OCI-LY3 (cell line): ENCODE data around the gene STX1B.

Experiments used
- H2AFZ ChIP-seq: fragments of 200-600, 300-600 bp; shearing (Covaris generic); 2 replicates; pipeline ENCODE4 v1.6.0; 2014; ENCODE audit warnings: antibody characterized with exemption, low read depth, low read length
- H3K27ac ChIP-seq: fragments of 200-600, 300-600 bp; sonication (generic); 2 replicates; pipeline ENCODE4 v1.5.1; 2014; ENCODE audit warnings: mild to moderate bottlenecking, low read length, moderate library complexity, mixed read lengths
- H3K27me3 ChIP-seq: fragments of 200-600, 300-600 bp; sonication (generic); 2 replicates; pipeline ENCODE4 v1.6.1; 2014; ENCODE audit warnings: low read depth, low read length, mixed read lengths
- H3K36me3 ChIP-seq: fragments of 200-600, 300-600 bp; sonication (generic); replicated peaks from 2 replicates; pipeline ENCODE3; 2014; ENCODE audit warnings: low read depth, low read length, mixed read lengths
- H3K4me1 ChIP-seq: fragments of 300-600, 200-600 bp; sonication (generic); 2 replicates; pipeline ENCODE4 v1.6.1; 2014; ENCODE audit warnings: low read length, mixed read lengths
- H3K4me2 ChIP-seq: fragments of 200-600, 300-600 bp; sonication (generic); 2 replicates; pipeline ENCODE4 v1.6.1; 2014; ENCODE audit warnings: low read length, mixed read lengths
- H3K4me3 ChIP-seq: fragments of 300-600, 200-600 bp; sonication (generic); 2 replicates; pipeline ENCODE4 v1.5.1; 2014; ENCODE audit warnings: antibody characterized with exemption, mild to moderate bottlenecking, low read length, moderate library complexity
- H3K79me2 ChIP-seq: fragments of 300-600, 200-600 bp; shearing (Covaris generic); 2 replicates; pipeline ENCODE4 v1.6.1; 2014; ENCODE audit warnings: mild to moderate bottlenecking, low read length, mixed read lengths
- H3K9ac ChIP-seq: fragments of 300-600, 200-600 bp; shearing (Covaris generic); 2 replicates; pipeline ENCODE4 v1.6.0; 2014; ENCODE audit warnings: mild to moderate bottlenecking, low read length, moderate library complexity
- H3K9me3 ChIP-seq: fragments of 200-600, 300-600 bp; shearing (Covaris generic); 2 replicates; pipeline ENCODE4 v1.6.1; 2014; ENCODE audit warnings: low read length, mixed read lengths; ENCODE audit not compliant: insufficient read depth
- H4K20me1 ChIP-seq: fragments of 200-600, 300-600 bp; sonication (generic); 2 replicates; pipeline ENCODE4 v1.6.1; 2016; ENCODE audit warnings: low read length, mixed read lengths; ENCODE audit not compliant: insufficient read depth
- EZH2phosphoT487 ChIP-seq: fragments of 200-600 bp; shearing (Covaris generic); IDR thresholded peaks from 2 replicates; pipeline ENCODE4 v1.6.1; 2018; ENCODE audit warnings: antibody characterized with exemption, mixed run types, low read depth
- TF ChIP-seq, protein P1 (sequence below): fragments of 200-600, 300-600 bp; sonication (generic); IDR thresholded peaks from 2 replicates; pipeline ENCODE4 v1.5.1; 2014; ENCODE audit warnings: antibody characterized with exemption, low read length, low read depth

STX1B gene

GRCh38 chr16:30980023-30980371 is 30.4 kb downstream of the STX1B start:
- H3K36me3 ChIP-seq: peaks cover 31% of the 10 kb centered on the region

DNA sequence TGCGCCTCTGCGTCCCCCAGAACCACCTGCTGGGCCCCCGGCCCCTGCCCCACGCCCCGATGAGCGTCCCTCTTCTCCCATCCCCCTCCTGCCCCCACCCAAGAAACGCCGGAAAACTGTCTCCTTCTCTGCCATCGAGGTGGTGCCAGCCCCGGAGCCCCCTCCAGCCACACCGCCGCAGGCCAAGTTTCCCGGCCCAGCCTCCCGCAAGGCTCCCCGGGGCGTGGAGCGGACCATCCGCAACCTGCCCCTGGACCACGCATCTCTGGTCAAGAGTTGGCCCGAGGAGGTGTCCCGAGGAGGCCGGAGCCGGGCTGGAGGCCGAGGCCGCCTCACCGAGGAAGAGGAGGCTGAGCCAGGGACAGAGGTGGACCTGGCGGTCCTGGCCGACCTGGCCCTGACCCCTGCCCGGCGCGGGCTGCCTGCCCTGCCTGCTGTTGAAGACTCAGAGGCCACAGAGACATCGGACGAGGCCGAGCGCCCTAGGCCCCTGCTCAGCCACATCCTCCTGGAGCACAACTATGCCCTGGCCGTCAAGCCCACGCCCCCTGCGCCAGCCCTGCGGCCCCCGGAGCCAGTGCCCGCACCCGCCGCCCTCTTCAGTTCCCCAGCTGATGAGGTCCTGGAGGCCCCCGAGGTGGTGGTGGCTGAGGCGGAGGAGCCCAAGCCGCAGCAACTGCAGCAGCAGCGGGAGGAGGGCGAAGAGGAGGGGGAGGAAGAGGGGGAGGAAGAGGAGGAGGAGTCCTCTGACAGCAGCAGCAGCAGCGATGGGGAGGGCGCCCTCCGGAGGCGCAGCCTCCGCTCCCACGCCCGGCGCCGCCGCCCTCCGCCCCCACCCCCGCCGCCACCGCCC is 31.0 kb downstream of the STX1B start:
- no peak overlapping the region for H2AFZ ChIP-seq
- no peaks in the 10 kb centered on the region for H3K79me2 ChIP-seq
- H3K4me2 ChIP-seq: no peak overlapping the region
- no peak overlapping the region for H3K4me3 ChIP-seq
- peaks cover 30% of the 10 kb centered on the region for H3K36me3 ChIP-seq
- TF ChIP-seq, protein P1, sequence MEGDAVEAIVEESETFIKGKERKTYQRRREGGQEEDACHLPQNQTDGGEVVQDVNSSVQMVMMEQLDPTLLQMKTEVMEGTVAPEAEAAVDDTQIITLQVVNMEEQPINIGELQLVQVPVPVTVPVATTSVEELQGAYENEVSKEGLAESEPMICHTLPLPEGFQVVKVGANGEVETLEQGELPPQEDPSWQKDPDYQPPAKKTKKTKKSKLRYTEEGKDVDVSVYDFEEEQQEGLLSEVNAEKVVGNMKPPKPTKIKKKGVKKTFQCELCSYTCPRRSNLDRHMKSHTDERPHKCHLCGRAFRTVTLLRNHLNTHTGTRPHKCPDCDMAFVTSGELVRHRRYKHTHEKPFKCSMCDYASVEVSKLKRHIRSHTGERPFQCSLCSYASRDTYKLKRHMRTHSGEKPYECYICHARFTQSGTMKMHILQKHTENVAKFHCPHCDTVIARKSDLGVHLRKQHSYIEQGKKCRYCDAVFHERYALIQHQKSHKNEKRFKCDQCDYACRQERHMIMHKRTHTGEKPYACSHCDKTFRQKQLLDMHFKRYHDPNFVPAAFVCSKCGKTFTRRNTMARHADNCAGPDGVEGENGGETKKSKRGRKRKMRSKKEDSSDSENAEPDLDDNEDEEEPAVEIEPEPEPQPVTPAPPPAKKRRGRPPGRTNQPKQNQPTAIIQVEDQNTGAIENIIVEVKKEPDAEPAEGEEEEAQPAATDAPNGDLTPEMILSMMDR: no peak
- H3K9me3 ChIP-seq: no peaks in the 10 kb centered on the region
- H3K9ac ChIP-seq: no peak overlapping the region
- no peaks in the 10 kb centered on the region for H3K27me3 ChIP-seq
- no peaks in the 10 kb centered on the region for H4K20me1 ChIP-seq
- no peaks in the 10 kb centered on the region for H3K4me1 ChIP-seq
- no peak overlapping the region for H3K27ac ChIP-seq

More at GRCh38 chr16:30980023-30980371, 30.4 kb downstream of the STX1B start:
- Histone ChIP-seq H3K4me2 (no peak overlapping the region), H3K4me1 (no peaks in the 10 kb centered on the region), H3K27ac (no peak overlapping the region), H3K27me3 (no peaks in the 10 kb centered on the region), H3K9me3 (no peaks in the 10 kb centered on the region), H2AFZ (no peak overlapping the region), H4K20me1 (no peaks in the 10 kb centered on the region), H3K79me2 (no peaks in the 10 kb centered on the region), H3K9ac (no peak overlapping the region), H3K4me3 (no peak overlapping the region)
- no peak for TF ChIP-seq EZH2phosphoT487
- TF ChIP-seq, protein P1: no peak

DNA sequence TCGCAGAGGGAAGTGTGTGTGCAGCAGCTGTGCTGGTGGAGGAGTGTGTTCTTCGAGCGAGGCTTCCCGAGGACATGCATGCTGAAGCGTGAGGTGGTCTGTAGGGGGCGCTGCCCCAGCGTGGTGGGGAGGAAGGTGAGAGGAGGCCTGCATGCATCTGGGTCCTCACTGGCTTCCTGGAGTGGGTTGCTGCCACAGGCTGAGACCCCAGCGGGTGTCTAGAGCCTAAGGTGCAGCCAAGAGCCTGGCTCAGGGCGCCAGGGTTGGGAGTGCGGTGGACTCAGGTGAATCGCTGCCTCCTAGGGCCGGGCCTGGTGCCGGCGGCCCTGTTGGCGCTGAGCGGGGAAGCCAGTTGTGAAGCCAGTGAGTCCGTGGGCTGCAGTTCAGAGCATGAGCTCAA is 32.9 kb downstream of the STX1B start:
- Histone ChIP-seq H3K9ac (no peak overlapping the region), H2AFZ (no peak overlapping the region), H3K4me2 (no peak overlapping the region), H3K4me3 (no peak overlapping the region), H3K27me3 (no peaks in the 10 kb centered on the region), H3K79me2 (no peaks in the 10 kb centered on the region), H3K9me3 (no peaks in the 10 kb centered on the region), H3K27ac (no peak overlapping the region), H3K4me1 (no peaks in the 10 kb centered on the region), H4K20me1 (no peaks in the 10 kb centered on the region), H3K36me3 (peaks cover 35% of the 10 kb centered on the region)
- TF ChIP-seq EZH2phosphoT487: no peak
- TF ChIP-seq, protein P1: peak; percentile 30; the same call in 1 of the 2 replicates

DNA sequence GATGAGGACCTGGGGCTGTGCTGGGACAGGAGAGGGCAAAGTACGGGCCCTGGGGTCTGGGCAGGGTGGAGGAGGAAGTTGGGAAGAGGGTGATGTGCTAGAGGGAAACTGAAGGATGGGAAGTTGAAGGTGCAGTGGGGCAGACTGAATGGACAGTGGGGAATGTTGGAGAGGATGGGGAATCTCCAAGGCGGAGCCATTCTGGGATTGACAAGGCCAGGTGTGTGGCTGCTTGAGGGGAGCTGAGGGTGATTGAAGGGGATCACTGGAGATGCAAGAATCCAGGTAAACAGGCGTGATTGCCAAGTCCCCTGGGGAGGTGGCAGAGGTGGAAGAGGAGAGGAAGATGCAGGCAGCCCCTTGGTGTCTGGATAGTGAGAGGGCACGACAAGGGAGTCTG is 34.0 kb downstream of the STX1B start:
- H2AFZ ChIP-seq: no peak overlapping the region

More for the DNA sequence above, 34.0 kb downstream of the STX1B start:
- no peak overlapping the region for H3K9ac ChIP-seq
- H3K36me3 ChIP-seq: peaks cover 42% of the 10 kb centered on the region
- no peaks in the 10 kb centered on the region for H3K4me1 ChIP-seq
- H3K27me3 ChIP-seq: no peaks in the 10 kb centered on the region
- H3K79me2 ChIP-seq: no peaks in the 10 kb centered on the region
- TF ChIP-seq, protein P1: no peak
- no peak for TF ChIP-seq EZH2phosphoT487
- H3K9me3 ChIP-seq: no peaks in the 10 kb centered on the region
- no peak overlapping the region for H3K27ac ChIP-seq
- H3K4me2 ChIP-seq: no peak overlapping the region
- no peaks in the 10 kb centered on the region for H4K20me1 ChIP-seq
- H3K4me3 ChIP-seq: no peak overlapping the region
